Occipital lobe (tissue), 2 donors: ENCODE results near the gene ADGRA1. TPM values are rescaled to one million over a fixed set of nuclear protein-coding genes. Genes with fewer than 3 reads are reported as not detected.

Source experiments
- DNase-seq: peaks from one replicate; lab custom pipeline; 2025; lab: John Stamatoyannopoulos, UW
- total RNA-seq: library from RNA; depleted of rRNA; stranded (reverse); fragments of >200 nt; gene quantifications from one replicate; pipeline ENCODE4 v1.2.3, GENCODE V29; 2014

The ADGRA1 gene
- total RNA-seq, 1 donor from 2014 or later, result 2.5 TPM

DNA sequence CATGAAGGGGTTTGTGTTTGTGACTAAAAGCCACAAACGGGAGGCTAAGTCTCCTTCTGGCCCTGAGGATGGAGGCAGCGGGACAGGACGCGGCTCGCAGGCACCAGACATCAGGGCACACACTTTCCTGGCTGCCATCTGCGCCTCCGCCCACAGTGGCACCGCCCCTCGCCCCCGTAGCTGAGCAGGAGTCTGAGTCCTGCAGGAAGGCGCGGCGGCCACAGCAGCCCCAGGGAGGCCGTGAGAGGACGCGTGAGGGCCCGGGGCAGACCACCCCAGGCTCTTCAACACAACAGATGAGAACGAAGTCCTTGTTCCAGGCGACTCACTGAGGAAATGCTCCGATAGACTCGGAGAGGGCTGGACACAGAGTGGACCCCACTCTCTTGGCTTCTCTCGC, 6.6 kb downstream of the ADGRA1 start:
- no peak for DNase-seq

DNA sequence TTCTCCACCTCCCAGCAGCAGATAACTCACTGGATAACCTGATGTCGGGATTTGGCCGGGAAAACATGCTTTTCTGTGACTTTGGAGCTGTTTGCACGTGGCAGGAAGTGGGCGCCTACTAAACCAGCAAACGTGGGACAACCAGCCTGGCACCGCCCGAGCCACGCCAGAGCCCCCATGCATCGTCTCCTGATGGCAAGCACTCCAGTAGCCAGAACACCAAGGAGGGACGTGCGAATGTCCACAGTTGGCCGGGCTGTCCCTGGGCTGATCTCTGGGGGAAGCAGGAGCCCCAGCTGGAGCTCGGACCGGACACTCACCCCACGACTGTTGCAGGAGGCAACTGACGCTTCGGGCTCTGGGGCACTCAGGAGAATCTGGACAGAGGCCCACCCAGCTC, 7.1 kb downstream of the ADGRA1 start:
- DNase-seq, result no peak

DNA sequence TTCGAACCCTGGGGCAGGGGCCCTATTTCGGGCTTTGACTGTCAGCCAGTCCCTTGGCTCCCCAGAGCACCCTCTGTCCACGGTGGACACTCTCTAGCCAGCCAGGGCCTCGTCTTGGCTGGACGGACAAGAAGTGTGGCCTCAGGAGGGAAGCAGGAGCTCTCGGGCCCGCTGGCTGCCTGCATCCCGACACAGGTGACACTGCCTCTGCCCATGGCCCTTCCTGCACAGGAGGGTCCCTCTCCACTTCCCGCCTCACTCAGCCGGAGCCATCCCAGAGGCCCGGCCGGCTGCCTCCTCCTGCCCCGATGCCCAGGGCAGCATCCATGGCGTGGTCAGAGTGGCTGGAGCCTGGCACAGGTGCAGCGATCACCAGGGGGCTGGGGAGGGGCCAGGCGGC, 7.9 kb downstream of the ADGRA1 start:
- no peak for DNase-seq

DNA sequence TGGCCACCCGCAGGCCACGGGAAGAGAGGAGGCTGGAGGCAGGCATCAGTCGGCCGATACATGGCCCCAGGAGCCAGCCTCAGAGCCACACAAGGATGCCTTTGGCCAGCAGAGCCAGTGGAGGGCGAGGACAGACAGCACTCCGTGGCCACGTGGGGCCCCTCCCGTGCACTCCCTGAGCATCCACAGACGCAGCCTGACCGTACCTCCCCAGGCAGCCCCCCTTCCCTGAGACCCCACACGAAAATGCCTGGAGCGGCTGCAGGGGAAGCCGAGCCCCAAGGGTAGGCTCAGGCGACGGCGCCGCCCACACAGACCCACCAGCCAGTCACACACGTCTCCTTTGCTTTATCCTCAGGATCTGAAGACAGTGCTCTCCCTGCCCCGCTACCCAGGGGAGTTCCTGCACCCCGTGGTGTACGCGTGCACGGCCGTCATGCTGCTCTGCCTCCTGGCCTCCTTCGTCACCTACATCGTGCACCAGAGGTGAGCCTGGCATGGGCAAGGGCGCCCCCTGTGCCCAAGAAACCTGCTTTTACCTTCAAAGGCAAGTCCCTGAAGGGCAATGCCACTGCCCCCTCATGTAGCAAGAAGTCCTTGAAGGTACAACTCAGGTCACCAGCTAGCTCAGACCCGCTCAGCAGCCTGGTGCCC, 9.0 kb downstream of the ADGRA1 start:
- DNase-seq, result no peak

DNA sequence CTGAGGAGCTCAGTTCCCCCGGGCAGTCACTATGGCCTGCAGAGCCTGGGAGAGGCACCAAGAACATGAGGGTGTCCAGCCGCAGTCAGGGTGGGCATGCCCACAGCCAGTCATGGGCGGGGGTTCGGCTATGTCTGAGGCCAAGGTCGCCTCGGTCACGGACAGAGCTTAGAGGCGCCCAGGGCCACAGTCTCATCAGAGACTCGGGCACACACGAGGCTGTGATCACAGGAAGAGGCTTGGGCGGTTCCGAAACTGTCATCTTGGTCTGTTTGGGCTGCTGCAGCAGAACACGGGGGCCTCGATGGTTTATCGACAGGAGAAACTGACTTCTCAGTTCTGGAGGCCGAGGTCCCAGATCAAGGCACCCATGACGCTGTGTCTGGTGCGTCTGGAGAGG, 9.7 kb downstream of the ADGRA1 start:
- no peak for DNase-seq

DNA sequence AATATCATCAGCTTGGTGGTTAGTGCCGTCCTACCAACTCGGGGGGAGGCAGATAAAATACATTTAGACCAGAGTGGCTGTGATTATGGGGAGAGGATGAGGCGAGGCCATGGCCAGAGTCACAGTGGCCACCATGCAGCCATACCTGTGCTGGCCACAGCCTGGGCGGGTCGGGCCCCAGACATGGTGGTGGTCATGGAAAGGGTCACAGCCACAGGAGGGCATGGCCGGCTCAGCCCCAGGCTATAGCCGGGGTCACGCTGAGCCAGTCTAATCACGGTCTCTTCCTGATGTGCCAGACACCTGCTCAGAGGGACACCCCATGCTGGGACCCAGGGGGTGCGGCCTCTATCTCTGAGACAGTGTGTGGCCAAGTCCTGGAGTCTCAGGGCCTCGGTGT, 10.2 kb downstream of the ADGRA1 start:
- no peak for DNase-seq

DNA sequence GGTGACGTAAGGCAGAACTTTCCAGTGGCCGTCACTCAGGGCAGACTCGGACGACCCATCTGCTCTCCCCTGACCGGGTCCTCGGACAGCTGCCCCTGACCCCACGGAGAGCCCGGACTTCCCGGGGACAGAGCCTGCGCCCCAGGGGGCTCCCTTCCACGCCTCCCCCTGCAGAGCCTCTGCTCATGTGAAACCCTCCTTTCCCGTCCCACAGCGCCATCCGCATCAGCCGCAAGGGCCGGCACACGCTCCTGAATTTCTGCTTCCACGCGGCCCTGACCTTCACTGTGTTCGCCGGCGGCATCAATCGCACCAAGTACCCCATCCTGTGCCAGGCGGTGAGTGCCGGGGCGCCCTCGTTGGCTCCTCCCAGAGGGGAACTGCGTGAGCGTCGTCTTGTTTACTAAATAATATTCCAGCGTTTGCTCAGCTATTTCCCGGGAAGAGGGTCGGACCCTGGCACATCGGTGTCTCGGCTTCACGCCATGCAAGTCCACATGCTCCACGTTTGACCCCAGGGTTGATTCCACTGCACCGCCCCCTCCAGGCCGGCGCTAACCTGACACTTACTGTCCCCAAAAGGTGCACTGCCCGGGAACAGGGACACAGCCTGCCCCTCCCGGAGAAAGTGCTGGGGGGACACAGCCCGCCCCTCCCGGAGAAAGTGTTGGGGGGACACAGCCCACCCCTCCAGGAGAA, 10.9 kb downstream of the ADGRA1 start:
- DNase-seq, result no peak

DNA sequence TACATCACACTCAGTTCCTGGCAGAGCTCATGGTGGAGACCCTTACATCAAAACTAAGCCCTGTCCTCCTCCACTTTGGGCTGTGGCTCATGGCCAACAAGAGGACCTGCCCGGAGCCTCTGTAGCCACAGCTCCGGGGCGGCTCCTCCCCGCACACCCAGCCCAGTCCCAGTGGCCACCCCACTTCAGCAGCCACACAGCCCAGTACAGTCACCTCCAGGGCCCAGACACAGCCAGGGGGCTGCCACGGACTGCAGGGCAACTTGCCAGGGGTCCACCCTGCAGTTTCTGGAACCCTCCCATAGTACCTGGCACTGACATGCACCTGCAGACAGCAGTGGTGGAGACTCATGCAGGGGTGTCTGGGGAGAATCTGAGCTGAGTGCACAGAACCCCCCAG, 11.8 kb downstream of the ADGRA1 start:
- DNase-seq, result no peak

DNA sequence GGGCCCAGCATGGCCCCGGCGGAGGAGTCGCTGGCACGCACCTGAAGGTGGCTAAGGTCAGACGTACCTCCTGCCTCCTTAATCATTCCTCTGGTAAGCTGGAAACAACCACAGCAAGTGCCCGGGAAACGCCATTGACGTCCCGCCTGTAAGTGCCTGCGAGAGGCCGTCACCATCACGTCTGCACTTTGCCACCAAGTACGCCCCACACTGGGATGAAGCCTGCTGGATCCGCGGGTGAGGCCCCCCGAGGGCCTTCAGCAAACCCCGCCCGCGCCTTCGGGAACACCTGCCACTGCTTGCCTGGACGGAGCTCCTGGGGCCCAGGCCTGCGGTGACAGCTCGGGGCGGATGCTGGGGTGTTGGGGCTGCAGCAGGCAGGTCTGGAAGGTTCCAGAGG, 12.5 kb downstream of the ADGRA1 start:
- DNase-seq, result no peak

DNA sequence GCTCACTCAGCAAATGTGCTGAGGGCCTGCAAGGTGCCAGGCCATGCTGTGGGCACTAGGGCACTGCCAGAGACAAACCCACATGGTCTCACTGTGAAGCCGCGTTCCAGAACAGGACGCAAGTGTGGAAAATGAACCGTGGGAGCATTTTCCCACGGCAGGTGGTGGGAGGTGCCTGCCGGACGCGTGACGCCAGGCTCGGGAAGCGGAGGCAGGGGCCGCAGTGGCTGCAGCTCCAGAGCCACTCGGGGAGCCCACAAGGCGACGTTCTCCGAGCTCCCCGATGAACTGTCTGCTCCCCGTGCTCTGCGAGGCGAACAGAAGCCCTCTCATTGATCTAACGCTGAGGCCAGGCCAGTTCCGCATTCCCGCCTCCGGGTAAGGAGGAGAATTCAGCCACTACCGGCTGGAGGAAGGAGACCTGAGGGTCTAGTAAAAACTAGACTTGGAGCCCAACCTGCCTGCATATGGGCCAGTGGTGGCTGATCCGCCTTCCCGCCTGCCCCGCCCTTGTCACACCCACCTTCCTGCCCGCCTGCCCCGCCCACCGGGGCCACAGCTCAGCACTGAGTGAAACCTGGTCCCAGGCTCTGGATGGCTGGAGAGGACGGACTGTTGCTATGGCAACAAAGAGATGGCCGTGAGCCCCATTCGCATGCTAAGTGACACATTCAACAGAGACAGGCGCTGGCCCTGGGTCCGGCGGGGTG, 13.1 kb downstream of the ADGRA1 start:
- DNase-seq, result peak; percentile 41

DNA sequence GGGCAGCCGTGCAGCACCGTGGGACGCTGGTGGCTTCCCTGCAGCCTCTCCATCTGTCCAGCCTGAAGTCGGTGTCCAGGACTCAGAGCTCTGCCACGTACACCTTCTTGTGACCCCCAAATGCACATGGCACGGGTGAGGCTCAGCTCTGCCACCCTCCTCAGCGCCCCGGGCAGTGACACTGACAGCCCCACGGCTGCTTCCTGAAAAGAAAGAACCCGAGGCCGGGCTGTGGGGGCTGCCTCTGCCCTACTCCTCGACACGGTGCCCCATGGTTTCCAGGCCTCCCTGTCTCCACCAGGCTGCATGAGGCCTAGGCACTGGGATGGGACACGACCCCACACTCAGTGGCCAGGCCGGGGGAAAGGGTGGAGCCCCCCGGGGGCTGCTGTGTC, 13.7 kb downstream of the ADGRA1 start:
- DNase-seq, result no peak

DNA sequence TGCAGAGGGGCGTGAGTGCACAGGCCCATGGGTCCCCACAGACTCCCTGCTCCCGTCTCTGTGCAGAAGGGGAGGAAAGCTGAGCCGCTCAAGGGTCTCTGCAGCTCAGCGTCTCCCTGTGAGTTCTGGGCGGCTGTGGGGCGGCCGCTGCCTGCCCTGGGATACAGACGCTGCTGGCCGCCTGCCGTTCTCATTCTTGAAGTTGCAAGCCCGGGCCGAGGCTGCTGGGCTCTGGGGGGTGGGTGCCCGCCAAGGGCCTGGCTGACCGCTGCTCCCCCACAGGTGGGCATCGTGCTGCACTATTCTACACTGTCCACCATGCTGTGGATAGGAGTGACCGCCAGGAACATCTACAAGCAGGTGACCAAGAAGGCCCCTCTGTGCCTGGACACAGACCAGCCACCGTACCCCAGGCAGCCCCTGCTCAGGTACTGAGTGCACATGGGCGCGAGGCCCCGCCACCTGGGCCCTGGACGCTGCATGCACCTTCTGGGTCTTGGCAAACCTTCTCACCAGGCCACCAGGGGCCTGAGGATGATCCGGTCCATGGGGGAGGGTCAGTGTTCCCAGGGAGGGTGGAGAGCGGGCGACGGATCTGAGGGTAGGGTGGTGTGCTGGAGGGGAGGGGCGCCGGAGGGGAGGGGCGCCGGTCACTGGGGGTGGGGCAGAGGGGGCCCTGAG, 14.8 kb downstream of the ADGRA1 start:
- no peak for DNase-seq

DNA sequence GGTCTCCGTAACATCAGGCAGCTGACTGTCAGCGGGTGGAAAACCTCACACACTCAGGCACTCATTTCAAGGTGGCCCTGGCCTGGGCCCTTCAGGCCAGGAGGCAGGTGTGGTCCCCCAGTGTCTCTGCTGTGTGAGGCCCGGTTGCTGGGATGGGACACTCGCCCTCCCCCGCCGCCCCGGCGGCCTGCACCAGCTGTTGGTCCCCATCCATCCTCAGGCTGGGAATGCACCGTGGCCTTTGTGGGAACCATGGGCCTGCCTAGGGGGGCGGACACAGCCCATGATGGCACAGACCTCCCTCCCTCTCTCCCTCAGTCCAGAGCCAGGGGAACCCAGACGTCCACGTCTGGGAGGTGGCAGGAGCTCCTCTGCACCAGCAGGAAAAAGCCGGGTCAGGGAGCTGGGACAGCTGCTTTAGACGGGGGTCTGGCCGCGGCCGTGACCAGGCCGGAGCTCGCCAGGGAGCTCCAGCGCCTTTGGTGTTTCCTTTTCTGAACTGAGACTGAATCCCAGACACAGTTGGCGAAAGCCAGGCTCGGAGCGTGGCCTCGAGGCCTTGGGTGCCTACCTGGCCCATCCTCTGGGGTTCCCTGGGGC, 15.7 kb downstream of the ADGRA1 start:
- no peak for DNase-seq

DNA sequence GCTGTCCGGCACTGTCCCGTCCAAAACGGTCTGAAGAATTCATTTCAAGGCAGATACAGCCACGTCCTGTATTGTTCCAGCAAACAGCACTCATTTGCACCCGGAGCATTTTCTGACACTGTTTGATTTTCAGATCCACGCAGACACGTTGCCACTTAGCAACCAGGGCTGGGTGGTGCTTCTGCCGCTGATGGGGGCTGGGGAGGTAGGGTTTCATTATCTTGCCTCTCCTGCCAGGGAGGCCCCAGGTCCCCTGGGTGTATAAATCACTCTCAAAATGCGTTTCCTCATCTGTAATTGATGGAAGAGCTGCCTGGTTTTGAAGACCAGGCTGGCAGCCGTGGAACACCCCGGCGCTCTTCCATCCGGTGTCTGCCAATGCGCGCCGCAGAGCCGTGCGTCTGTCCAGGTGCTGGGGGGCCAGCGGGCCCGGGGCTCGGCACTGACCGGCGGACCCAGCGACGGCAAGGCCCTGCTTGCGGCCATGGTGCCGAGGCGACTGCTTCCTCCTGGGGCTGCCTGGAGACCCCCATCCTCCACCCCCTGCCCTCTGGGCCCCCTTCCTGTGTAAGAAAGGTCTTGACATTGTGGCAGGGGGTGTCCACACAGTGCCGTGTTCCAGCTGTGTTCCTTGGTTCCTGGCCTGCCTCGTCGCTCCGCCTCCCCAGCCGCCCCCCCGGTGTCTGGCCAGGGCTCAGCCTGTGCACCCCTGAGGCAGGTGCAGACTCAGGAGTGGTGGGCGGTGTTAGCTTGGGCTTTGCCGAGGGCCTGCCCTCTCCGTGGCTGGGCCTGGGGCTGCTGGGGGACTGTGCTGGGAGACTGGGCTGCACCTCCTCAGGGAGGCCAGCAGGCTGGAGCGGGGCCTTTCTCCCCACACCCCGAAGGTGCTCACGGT, 16.6 kb downstream of the ADGRA1 start:
- DNase-seq, result no peak

DNA sequence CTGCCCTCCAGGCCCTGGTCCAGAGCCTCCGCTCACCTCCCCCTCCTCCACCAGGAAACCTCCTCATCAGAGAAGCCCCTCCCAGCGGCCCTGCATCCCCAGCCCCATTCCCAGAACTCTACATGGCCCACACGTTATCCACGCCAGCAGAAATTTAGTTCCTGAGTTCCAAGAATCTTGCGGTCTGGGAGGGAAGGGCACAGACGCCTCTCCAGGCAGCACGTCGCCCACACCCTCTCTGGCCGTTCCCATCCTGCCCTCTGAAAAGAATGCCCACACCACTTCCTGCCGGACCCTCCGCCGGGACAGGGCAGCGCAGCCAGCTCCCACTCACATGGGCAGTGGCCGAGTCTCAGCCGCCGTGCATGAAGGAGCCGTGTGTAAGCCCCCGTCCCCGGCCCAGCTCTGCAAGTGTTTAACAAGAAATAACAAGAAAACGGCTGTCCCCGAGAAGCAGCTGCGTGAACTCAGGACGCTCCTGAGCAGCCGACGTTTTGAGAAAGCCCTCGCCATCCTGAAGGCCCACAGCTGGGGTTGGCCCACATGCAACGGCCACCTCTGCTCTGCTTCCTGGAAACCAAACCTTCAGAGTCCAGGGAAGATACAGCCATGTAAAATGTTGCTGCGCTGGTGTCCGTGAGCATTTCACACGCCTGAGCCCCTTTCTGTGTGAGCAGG, 17.4 kb downstream of the ADGRA1 start:
- DNase-seq, result no peak

DNA sequence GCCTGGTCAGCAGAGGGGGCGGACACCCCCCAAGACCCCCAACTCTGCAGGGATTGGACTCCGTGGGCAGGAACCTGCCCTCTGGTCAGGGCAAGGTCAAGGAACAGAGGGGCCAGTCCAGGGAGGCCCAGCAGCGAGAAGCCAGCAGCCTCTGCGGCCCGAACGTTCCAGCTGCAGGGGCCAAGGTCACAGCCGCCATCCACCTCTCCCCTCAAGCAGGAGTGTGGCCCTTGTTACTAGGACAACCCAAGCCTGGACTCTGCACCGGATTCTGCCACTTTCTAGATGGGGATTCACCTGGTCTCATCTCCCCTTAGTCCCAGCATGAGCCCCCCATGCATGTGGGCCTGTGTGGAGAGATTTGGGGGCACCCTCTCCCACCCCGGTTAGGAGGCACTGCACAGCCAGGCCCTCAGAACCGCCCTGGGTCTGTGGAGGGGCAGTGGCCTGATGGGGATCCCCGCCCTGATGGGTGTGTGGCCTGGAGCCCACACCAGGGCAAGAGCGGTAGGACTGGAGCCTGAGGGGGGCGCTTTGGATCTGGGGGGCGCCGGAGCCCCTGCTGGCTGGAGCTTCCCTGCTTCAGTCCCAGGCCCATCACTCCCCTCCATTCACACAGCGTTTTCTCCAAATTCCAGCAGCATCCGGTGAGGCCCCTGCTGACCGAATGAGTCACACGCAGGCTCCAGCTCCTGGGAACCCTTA, 18.1 kb downstream of the ADGRA1 start:
- no peak for DNase-seq

DNA sequence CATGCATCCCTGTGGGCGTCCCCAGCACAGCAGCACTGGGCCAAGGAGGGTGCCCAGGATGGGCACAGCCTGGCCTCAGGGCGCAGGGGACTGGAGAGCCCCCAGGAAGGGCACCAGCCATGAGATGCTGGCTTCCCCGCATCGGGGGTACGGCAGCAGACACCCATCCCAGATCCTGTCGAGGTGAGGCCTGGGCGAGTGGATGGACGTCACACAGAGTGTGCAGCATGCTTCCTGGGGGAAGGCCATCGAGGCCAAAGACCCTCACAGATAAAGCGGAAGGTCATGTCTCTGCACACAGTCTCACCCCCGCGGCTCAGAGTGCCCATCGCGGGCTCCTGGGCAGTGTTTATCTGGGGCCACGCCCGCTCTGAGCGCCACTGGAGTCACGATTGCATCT, 18.8 kb downstream of the ADGRA1 start:
- DNase-seq, result no peak

DNA sequence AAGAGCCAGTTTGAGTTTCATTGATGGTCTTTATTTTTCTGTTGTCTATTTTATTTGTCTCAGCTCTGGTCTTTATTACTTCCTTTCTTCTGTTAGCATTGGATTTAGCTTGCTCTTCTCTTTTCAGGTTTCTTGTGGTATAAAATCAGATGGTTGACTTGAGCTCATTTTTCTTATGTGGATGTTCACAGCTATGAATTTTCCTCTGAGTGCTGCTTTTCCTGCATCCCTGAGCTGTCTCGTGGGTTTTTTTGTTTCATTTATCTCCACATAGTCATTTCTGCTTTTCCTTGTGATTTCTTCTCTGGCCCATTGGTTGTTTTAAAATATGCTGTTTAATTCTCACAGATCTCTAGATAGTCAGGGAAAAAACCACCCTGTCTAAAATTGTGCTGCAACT, 19.7 kb downstream of the ADGRA1 start:
- DNase-seq, result no peak

DNA sequence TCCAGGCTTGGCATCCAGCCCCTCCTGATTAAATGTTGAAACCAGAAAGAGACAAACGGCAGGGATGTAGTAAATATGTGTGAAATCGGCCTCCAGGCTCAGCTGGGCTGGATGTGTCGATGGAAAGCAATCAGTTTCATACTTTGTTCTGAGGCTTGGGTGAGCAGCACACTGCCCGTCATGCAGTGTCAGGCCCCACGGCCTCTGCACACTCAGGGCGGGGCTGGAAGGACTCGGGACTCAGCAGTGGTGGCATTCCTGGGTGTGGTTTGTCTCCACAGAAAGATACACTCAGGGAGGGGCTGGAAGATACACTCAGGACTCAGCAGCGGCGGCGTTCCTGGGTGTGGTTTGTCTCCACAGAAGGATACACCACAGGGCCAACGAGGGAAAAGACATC, 22.0 kb downstream of the ADGRA1 start:
- no peak for DNase-seq

DNA sequence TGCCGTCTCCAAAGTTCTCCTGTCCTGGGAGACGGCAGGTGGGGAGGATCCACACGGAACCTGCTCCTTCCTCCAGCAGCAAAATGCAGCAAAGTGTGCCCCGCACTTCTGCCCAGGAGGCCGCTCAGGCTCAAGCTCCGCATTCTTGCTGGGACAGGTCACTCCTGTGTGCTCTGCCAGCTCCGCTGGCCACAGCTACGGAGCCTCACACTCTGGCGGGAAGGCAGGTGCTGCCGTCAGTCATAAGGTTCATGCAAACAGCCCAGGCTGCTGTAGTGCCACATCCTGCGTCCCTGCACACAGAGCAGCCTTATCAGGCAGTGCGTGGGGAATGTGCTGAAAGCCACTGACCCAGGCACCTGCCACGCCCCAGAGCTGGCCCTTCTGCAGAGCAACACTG, 22.4 kb downstream of the ADGRA1 start:
- no peak for DNase-seq
